SKM-1 treated with dmso at 0.1 percent for 144 hours (cell line): ENCODE data around the gene KHDC4.

ENCODE experiments used
- DNase-seq: peaks from one replicate; lab custom pipeline; 2025; ENCODE audit not compliant: unreplicated experiment; lab: John Stamatoyannopoulos, UW

The KHDC4 gene

GRCh38 chr1:155934097-155934935, at the start of gene KHDC4:
Gene KHDC4, minus strand, starts transcription at chr1:155934413. Its CDS starts 40 bp downstream, at chr1:155934373.
- DNase-seq, result peak; percentile 100

- no peak for DNase-seq
These were observed 49.2 kb upstream of the KHDC4 start for GRCh38 chr1:155983191-155984024.

GRCh38 chr1:155982106-155982505, 47.9 kb upstream of the KHDC4 start:
- no peak for DNase-seq

- DNase-seq, result peak; percentile 91
These were observed 47.3 kb upstream of the KHDC4 start for GRCh38 chr1:155981266-155982088.

GRCh38 chr1:155979597-155980343, 45.6 kb upstream of the KHDC4 start:
- peak; percentile 25 for DNase-seq

GRCh38 chr1:155978973-155979429, 44.8 kb upstream of the KHDC4 start:
- peak; percentile 38 for DNase-seq

GRCh38 chr1:155978325-155978972, 44.2 kb upstream of the KHDC4 start, which contains the start of gene ARHGEF2:
Gene ARHGEF2, minus strand, starts transcription at chr1:155978547. Its CDS starts 120 bp downstream, at chr1:155978427.
- DNase-seq, result peak; percentile 97

- DNase-seq, result no peak
These were observed 43.6 kb upstream of the KHDC4 start for GRCh38 chr1:155977690-155978324.

- no peak for DNase-seq
These were observed 42.9 kb upstream of the KHDC4 start for GRCh38 chr1:155976913-155977689.

- DNase-seq, result peak; percentile 89
These were observed 42.1 kb upstream of the KHDC4 start for GRCh38 chr1:155976062-155976912.

- peak; percentile 35 for DNase-seq
These were observed 41.3 kb upstream of the KHDC4 start for GRCh38 chr1:155975375-155976061.

- no peak for DNase-seq
These were observed 40.2 kb upstream of the KHDC4 start for GRCh38 chr1:155974208-155975115.

GRCh38 chr1:155973723-155974122, 39.5 kb upstream of the KHDC4 start:
- no peak for DNase-seq

- no peak for DNase-seq
These were observed 37.9 kb upstream of the KHDC4 start for GRCh38 chr1:155971910-155972809.
